ENCODE data around the gene ATP6V1E1.
A peak's percentile ranks its signal among the peaks of the same experiment; 100 is the strongest.
"Not testable (repeated sequence)": the region's sequence is repeated elsewhere in the genome, so short reads cannot be mapped to it uniquely, and the experiment has no call there.

Gene ATP6V1E1

GRCh38 chr22:17580441-17581031 lies 48.0 kb downstream of the ATP6V1E1 start:
- DNase-seq: peak; percentile 71

- no peak for DNase-seq
Measured at GRCh38 chr22:17579535-17579981, 49.0 kb downstream of the ATP6V1E1 start.

- no peak for DNase-seq
Measured at GRCh38 chr22:17578136-17578754, 50.3 kb downstream of the ATP6V1E1 start.

DNA sequence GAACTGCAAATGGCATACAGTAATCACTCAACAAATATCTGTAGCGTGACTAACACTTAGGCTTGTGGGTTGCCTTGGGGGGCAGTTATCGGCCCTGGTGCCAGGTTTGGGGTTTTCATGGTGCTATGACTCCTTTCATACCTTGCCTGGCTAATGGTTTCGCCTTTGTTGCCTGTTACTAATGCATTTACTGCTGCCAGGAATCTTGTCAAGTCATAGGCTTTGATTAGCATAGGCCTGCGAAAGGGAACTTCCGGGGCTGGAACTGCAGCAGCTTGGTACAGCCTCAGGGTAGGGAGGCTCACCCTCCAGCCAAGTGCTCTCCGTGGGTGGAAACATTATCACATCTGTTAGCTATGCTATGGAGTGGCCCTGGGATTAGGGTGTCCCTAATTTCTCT lies 52.1 kb downstream of the ATP6V1E1 start:
- DNase-seq: peak; percentile 93

DNA sequence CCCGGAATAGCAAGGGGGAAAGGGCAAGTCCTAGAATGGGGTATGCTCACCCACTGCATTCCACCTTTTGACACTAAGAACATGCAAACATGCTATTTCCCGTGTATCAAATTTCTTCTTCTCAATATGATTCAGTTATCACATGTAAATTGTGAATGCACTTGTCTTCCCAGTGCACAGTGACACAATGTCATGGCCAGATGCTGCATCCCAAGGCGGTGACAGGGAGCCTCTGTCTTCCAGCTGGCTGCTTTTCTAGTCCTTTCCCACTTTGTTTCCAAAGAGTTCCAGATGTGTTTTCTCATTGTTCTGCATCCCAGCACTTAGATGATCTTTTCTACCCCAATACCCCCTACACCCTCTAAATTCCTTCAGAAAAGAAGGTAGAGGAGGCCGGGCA lies 52.9 kb downstream of the ATP6V1E1 start:
- no peak for DNase-seq

DNA sequence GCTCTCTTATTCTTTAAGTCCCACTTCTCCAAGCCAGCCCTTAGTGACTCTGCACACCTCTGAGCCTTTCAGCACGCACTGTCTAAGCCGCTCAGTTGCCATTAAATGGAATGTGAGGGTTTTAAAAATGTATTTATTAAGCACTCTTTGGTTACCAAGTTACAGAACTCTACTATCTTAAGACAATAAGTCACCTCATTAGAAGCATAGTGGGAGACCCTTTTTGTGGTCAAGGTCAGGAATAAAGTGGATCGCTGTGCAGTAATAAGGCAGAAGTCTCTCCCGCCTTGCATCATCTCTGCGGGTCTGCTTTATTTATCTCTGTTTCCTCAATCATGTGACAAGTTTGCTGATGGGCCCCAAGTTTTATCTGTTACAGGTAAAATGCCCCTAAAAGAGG lies 53.4 kb downstream of the ATP6V1E1 start:
- DNase-seq: no peak

GRCh38 chr22:17570851-17571631 lies 57.5 kb downstream of the ATP6V1E1 start:
- peak; percentile 80 for DNase-seq

DNA sequence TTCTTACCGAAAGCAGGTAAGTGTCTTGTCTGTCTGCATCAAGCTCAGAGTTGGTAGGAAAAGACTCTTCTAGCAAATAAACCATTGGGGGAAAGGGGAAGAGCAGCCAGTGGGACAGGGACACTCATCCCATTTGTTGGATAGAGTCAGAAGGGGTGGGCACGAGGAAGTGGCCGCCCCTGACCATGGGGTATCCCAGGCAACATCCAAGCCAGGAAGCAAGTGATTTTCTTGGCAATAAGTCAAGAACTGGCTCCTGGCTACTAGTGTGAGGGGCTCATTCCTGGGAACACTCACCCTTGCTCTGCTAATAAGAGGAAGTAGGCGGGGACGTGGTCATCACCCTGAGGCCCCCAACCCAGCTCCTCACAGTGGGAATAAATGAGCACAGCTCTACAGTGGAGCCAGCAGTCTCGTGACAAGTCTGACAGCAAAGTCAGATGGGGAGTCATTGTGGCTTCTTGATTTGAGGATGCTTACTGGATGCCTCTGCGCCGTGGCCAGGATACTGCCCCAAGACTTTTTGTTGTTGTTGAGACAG lies 58.5 kb downstream of the ATP6V1E1 start:
- DNase-seq: peak; percentile 76

- no peak for DNase-seq
Measured at GRCh38 chr22:17566776-17567175, 61.8 kb downstream of the ATP6V1E1 start.

DNA sequence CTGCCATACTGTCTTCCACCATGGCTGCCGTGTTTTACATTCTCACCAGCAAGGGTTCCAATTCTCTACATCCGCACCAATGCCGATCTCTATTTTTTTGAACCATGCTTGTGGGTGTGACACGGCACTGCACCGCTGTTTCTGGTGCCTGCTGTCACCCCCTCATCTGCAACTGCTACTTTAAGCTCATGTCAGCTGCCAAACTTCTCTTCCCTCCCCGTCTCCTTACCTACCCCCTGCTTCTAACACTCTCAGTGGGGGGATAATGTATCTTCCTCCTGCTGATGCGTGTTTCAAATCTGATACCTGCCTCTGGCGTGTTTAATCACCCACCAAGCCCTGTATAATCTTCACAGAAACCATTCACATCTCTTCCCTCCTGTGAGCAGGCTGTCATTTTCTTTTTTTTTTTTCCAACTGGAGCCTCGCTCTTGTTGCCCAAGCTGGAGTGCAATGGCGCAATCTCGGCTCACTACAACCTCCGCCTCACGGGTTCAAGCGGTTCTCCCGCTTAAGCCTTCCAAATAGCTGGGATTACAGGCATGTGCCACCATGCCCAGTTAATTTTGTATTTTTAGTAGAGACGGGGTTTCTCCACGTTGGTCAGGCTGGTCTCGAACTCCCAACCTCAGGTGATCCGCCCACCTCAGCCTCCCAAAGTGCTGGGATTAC lies 62.4 kb downstream of the ATP6V1E1 start:
- not testable (repeated sequence) for DNase-seq

DNA sequence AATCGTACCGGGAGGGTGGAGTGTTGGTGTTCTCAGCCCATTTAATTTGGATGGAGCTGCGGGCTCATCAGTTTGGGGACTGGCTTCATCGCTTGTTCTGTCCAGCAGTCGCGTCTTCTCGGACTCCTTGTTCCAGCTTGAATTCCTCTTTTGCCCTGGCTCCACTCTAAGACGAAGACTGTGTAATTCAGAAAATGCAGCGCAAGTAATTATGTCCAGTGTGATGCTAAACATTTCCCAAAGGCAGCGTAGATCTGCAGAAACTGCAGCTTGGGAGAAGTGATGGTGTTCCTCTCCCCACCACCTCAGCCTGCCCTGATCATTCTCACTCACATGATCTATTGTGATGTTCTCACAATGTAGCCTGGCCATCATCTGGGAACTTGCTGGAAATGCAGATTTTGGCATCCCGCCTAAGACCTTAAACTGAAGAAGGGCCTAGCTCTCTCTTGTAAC lies 64.6 kb downstream of the ATP6V1E1 start:
- no peak for DNase-seq

DNA sequence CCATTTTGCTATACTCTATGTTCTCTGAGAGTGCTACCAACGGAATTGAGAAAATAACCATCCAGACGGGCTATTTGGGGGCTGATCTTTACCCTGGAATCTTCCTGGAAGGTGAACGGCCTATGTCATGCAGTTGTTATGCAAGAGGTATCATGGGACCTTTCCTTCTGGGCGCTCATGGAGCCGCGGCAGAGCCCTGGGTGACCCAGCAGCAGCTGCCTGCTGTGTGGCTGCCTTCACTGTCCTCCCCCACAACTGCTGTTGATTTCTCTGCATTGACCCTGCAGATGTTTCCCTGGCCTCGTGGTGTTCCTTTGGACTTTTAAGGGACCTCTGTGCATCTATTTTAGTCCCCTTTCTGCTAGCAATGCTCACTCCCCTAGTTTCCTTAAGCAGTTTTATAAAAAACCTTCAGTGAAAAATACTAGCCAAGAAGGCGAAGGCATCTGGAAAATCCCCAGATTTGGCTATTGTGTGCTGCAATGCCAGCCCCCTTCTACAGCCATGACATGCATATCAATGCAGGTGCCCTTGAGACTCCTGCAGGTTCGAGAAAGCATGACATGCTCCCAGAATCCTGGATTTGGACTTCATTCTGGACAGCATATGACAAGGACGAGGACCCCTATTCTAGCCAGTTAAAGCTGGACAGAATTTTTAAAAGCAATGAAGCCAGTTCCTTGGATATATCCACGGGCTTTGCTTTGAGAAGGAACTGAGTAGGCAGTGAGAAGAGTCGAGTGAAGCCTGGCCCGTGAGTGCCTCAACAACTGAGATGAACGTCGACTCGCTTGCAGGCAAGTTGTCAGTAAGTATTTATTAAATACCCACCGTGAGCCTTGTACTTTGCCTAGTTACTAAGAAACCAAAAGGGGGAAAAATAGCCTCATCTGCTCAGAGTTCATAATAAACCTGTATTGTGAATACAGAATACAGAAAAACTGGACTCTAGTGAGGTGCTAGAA lies 65.4 kb downstream of the ATP6V1E1 start, which contains the start of gene SLC25A18:
Gene SLC25A18, plus strand, starts transcription at position 593 of the 965 bp plus-strand sequence. CDS start 16,447 bp downstream, outside the sequence.
- DNase-seq: no peak

- DNase-seq: no peak
Measured at GRCh38 chr22:17559188-17559587, 69.4 kb downstream of the ATP6V1E1 start.

- no peak for DNase-seq
Measured at GRCh38 chr22:17554814-17555213, 73.7 kb downstream of the ATP6V1E1 start.

GRCh38 chr22:17552737-17553136 lies 75.8 kb downstream of the ATP6V1E1 start:
- DNase-seq: no peak

DNA sequence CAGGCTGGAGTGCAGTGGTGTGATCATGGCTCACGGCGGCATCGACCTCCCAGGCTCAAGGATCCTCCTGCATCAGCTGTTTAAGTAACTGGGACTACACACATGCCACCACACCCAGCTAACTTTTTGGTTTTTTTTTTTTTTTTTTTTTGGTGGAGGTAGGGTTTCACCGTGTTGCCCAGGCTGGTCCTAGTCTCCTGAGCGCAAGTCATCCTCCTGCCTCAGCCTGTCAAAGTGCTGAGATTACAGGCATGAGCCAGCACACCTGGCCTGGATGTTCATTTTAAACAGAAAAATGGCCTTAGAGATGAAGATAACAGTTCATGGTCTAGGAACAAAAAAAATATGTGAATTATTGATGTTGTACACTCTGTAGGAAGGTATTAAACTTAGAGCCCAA lies 78.9 kb downstream of the ATP6V1E1 start:
- DNase-seq: no peak

- no peak for DNase-seq
Measured at GRCh38 chr22:17549183-17549582, 79.4 kb downstream of the ATP6V1E1 start.

DNA sequence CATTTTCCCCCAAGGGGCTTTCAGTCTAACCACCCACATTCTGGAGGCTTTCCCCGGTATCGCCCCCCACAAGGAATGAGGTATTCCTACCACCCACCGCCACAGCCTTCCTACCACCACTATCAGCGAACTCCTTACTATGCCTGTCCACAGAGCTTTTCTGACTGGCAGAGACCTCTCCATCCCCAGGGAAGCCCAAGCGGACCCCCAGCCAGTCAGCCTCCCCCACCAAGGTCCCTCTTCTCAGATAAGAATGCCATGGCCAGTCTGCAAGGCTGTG lies 79.9 kb downstream of the ATP6V1E1 start:
- no peak for DNase-seq

GRCh38 chr22:17548010-17548755 lies 80.4 kb downstream of the ATP6V1E1 start:
- DNase-seq: no peak

DNA sequence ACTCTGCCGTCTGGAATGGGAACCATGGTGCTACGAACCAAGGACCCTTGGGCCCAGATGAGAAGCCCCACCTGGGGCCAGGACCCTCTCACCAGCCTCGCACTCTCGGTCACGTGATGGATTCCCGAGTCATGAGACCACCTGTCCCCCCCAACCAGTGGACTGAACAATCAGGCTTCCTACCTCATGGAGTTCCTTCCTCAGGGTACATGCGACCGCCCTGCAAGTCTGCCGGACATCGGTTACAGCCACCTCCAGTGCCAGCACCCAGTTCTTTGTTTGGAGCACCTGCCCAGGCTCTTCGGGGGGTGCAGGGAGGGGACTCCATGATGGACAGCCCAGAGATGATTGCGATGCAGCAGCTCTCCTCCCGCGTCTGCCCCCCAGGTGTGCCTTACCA lies 86.1 kb downstream of the ATP6V1E1 start:
- no peak for DNase-seq

All from islet precursor cell (in vitro differentiated cells).